SKM-1 treated with dmso at 0.1 percent for 144 hours (cell line): Measurements from ENCODE around the gene EXOC6B.

ENCODE experiments used
- DNase-seq: peaks from one replicate; lab custom pipeline; 2025; ENCODE audit not compliant: unreplicated experiment; lab: John Stamatoyannopoulos, UW

The EXOC6B gene

DNA sequence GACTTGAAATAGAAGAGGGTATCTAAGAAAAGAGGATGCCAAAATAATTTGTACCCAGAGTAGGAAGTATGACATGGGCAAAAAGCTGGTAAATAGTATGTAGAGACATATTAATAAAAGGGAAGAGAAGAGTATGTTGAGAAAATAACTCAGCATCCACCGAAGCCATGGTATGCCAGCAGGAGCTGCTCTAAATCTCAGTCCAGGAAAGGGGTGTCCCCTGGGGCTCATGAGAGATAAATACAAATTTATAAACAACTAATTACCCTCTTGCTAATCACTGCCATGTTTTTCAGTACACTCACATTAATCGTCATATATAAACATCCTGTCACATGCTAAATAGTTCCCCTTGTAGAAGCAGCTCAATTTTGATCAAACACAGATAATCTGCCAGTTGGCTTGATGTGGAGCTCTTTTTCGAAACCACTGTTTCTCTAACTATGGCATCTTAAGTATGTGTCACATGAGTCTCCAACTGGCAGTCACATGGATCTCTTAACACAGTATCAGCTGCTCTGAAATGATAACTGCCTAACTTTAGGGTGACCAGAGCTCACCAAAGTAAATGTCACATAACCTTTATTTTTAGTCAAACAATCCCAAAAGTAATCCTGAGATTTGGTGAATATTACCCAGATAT, 31.9 kb downstream of the EXOC6B start:
- no peak for DNase-seq

DNA sequence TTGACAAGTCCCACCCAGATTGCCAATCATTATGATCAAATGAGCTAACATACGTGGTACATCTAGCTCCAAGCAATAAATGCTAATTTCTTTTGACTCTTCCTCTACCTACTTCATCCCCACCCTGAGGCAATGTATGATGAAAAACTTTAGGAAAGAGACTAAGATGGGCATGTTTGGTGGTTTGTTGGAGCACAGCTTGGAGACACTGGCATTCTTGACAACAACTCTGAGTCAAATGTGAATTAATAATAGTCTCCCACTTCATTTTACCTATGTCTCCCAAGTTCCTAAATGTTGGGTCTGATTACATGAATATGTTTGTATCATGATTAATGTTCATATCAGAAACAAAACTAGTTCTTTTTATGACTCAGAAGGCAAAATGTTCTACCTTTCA, 36.6 kb downstream of the EXOC6B start:
- no peak for DNase-seq

DNA sequence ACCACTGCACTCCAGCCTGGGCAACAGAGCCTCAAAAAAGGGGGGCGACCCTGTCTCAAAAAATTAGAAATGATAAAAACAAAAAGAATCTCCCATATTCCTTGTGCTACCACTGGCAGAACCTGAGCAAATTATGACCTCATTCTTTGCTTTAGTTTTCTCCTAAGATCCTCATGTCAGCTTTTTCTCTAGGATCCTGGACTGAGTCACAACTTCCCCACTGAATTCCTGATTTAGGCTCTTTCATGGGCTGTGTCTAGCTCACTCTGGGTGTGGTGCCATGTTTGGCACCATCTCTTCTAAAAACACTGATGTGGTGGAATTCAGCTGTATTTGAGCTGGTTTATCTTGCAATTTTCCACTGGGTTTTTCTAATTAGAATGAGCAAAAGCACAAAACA, 37.1 kb downstream of the EXOC6B start:
- DNase-seq: no peak

DNA sequence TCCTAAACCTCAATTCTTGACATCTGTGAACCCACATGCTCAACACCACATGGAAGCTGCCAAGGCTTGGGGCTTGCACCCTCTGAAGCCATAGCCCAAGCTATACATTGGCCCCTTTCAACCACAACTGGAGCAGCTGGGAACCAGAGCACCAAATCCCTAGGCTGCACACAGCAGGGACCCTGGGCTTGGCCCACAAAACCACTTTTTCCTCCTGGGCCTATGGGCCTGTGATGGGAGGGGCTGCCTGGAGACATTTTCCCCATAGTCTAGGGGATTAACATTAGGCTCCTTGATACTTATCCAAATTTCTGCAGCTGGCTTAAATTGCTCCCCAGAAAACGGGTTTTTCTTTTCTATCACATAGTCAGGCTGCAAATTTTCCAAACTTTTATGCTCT, 40.3 kb downstream of the EXOC6B start:
- no peak for DNase-seq

DNA sequence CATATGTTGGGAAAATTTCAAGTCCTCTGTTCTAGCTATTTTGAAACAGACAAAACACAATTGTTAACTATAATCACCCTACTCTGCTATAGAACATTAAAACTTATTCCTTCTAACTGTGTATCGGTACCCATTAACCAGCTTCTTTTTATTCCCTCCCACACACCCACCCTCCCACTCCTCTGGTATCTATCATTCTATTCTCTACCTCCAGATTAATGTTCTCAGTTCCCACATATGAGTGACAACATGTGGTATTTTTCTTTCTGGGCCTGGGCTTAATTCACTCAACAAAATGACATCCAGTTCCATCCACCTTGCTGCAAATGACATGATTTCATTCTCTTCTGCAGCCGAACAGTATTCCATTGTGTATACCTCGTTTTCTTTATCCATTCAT, 43.3 kb downstream of the EXOC6B start:
- no peak for DNase-seq

DNA sequence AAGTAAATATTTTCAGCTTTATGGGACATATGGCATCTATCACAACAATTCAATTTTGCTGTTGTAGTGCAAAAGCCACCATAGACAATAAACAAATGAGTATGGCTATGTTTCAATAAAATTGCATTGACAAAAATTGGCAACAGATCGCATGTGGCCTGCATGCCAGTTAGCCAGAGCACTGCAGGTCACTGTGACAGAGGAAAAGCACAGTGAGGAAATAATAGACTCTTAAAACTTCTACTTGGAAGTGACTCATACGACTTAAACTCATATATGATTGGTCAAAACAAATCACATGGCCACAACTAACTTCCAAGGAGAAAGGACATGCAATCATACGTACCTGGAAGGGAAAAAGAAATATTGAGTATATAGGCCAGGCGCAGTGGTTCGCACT, 44.4 kb downstream of the EXOC6B start:
- no peak for DNase-seq

DNA sequence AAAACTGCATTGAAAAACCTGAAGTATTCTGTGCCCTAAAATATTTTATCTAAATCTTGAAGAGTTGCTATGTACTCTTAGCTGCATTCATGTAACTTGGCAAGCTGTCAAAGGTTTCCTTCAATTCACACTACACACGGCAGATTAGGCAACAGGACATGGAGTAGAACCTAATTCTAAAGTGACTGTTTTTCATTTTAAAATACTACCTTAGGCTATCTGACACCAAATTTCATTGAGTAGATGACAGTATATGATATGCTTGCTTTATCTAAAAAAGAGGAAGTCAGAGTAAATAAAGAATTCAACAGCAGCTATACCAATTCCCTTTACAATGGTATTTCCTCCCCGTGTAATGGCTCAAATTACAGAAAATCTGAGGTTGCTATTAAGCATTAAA, 45.4 kb downstream of the EXOC6B start:
- no peak for DNase-seq

DNA sequence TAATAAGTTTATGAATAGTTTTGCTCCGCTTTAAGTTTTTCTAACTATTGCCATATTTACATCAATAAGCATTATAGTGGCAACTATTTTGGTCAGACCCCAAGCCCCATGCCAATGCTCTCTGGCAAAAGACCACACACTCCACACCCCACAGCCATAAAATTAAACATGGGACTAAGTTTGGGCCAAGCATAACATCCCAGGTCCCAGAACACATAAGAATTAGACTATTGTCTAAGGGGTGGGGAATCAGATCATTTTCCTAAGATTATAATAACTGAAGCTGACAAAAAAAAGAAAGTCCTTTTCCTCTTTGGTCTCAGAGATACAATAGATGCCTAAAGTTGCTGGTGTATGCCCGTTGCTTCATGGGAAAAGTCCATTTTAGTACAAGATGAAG, 46.3 kb downstream of the EXOC6B start:
- no peak for DNase-seq

DNA sequence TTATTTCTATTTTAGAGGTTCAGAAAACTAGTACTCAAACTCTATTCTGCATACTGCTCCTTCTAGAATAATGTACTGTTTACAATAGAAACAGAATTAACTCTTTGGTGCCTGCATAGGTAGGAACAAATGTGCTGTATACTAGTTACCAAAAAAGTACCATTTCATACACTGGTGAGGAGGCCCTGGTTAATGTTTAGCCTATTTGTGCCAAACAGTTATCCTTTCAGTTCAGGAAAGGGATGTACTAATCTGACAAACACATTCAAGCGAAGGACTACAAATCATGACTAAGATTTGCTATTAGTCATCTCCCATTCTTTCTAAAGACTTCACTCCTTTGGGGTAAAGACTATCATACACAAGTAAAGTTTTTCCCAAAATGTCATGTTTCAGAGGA, 47.4 kb downstream of the EXOC6B start:
- DNase-seq: no peak

DNA sequence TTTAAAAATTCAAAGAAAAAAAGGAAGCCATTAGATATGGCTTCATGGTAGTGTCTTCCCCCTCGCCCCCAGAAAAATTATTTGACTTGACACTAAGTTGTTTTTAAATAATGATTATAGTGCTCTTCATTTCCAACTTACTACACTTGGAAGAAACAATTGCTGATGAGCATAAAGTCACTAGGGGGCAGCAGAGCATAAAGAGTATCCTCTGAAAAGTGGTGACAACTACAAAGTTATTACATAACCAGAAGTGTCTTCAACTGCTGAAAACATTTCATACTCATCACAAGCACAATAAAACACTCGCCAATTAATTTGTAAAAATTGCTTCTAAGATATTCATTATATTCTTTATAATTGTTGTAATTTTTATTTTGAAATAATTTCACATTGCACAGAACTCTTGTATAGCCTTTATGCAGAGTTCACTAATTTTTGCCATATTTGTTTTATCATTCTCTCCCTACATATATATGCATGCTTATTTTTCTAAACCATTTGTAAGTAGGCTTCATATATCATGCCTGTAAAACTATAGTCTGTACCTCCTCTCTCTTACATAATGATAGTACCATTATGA, 54.9 kb downstream of the EXOC6B start:
- DNase-seq: peak; percentile 70

DNA sequence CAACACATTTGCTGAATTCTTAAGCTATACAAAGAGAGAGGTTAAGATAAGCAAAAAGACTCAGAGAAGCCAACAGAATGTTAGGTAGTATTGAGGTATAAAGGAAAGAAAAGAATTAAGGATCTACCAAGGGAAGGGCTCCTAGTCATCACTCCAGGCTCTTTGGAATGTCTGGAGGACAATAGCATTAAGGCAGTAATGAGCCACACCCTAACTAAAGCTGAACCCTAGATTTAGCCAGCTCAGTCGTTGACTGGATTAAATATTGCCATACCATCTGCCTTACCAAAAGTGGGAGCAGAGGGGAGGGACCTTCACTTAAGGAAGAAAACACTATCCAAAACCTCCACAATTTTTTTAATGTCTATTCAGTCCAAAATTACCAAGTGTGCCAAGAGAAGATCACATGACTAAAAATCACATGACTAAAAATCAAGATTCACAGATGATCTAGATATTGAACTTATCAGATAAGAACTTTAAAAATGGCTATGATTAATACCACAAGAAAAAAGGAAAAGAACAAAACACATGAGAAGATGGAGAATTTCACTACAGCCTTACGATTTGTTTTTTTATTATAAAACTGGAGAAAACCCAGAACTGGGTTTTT, 59.7 kb downstream of the EXOC6B start:
- DNase-seq: no peak

DNA sequence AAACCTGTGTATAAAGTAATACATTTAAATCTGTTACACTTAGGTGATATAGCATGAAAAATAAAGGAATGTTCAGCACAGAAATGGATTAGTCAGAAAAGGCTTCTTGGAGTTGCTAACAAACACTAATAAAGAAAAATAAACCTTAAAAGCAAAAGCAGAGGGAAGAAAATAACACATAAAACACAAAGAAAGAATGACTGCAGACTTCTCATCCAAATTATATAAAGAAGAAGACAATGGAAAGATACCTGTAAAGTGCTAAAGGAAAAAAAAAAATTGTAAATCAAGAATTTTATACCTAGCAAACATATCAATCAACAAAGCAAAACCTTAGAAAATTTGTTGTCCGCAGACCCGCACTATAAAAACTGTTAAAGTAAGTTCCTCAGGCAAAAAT, 63.6 kb downstream of the EXOC6B start:
- DNase-seq: no peak

DNA sequence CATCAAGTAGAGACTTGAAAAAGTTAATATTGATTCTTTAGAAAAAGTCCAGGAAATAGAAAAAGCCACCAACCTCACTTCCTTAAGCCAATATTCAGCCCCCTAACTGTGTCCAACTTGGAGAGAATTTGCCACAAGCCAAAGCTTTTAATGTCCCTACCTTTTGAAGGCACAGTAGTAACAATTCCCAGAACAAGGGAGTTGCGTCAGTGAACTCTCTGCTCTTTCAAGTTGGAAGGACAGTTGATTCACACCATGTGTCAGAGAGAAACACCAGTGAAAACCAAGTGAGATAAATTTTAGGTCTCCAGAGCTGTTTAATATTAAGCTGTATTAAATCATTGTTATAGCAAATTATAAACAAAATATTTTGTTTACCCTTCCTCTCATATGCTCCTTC, 66.1 kb downstream of the EXOC6B start:
- DNase-seq: no peak

DNA sequence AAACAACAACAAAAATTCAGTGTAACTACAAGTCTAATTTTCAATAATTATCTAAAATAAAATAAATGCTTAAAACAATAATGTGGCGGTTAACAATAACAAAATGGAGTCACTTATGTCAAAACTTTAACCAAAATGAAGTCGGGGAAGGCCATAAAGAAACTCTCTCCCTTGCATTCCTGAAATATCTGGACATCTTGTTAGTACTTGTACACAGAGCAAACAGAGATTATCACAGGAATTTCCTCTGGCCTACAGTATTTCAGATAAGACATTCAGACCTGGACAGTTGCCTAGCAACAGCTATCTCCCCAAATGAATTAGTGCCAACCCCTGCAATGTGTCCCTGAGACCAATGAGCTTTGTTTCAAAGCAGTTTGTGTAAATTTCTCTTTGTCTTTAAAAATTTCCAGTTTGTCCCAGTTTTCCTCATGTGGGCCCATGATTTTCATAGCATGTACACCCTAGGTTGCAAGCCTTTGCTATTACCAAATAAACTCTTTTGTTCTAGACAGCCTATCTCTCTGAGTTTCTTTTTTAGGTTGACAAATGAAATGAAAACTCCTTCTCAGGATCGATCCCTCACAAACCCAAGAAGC, 68.6 kb downstream of the EXOC6B start:
- DNase-seq: no peak

DNA sequence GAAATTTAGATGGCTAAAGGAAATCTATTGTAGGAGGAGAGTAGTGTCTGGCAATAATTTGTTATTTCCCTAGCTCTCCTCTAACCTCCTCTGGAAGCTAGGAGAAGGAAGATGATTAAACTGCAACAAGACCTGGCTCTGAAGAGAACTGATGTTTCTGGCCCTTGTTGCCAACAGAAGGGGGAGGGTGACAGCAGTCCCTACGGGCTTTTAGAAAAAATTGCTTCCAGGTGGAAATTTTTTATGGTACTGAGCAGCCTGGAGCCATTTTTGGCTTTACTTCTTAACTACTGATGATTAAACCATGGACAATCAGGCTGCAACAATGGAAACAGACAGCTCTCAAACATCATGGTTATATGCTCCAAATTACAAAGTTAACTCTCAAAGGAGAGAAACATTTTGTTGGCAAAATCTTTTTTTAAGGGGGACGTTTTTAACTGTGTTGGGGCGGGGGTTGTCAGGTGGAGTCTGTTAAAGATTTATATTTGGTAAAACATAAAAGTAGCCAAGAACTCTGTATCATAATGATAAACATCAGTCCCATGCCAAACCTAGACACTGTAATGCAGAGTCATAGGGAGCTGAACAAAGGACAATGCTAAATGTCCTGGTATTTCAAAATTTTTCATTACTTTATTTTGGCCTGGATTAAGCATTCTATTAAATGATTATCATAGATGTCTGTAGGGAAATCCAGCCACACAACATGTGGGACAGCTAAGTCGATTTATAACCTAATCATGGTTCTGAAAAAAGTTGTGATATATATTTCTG, 70.0 kb downstream of the EXOC6B start:
- DNase-seq: no peak

DNA sequence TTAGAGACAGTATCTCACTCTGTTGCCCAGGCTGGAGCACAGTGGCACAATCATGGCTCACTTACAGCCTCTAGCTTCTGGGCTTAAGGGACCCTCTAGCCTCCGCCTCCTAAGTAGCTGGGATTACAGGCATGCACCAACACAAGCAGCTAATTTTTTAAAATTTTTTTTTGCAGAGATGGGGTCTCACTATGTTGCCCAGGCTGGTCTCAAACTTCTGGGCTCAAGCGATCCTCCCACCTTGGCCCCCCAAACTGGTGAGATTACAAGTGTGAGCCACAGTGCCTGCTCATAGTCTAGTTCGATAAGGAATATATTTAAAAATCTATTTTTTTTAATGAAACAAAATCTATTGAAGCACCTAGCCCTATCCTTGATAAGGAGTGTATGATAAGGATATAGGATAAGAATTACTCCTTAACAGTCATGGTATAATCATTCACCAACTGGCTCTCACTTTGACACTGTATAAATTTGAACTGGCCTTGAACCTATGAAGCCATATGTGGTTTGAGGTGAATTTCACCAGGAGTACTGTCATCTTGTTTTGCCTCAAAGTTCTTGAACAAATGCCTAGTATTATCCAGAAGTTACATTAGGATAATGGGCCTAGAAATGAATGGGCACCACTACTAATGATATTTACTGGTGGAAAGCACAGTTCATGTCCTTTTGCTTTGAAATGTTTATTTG, 71.1 kb downstream of the EXOC6B start:
- no peak for DNase-seq

DNA sequence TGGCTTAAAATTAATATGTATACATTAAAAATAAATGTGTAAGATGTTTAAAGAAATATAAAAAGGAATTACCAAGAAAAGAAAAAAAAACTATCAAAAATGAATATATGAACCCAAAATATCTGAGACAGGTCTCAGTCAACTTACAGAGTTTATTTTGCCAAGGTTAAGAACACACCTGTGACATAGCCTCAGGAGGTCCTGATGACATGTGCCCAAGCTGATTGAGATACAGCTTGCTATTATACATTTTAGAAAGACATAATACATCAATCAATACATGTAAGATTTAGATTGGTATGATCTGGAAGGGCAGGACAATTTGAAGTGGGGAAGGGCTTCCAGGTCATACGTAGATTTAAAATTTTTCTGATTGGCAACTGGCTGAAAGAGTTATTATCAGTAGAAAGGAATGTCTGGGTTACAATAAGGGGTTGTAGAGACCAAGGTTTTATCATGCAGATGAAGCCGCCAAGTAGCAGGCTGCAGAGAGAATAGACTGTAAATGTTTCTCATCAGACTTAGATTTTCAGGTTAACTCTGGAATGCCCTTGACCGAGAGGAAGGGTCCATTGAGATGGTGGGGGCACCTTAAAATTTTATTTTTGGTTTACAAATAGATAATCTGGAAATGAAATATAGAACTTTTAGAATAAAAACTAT, 74.7 kb downstream of the EXOC6B start:
- no peak for DNase-seq

DNA sequence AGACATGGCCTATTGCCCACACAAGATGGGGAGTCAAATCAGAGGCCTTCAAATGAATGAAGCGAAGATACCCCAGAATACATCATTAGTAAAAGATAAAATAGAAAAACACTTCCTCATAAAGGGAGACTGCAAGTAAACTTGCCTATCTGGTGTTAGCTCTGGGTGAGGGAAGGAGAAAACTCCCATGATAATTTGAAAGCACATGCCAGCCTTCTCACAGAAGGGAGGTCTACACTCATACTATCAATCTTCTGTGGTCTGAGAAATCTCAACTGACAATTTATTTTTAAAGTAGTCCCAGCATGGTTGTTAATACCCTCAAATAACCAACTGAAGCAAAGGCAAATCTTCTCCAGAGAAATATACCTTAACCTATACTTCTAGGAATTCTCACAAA, 75.4 kb downstream of the EXOC6B start:
- no peak for DNase-seq

DNA sequence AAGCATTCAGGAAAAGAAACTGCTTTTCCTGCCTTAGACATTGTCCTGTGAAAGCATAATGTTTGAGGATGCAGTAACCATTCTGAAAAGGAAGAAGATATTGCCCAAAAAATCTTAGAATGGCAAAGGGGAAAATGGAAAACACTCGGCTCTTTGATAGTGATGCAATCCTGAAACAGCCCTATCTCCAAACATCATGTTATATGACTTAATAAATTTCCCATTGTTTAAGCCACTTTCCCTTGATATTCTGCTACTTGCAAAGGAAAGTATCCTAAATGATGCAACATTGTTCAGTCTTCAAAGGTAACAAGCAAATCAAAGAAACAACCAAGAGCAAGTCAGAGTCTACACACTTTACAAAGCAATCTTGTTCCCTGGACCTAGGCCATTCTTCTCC, 78.5 kb downstream of the EXOC6B start:
- DNase-seq: no peak

DNA sequence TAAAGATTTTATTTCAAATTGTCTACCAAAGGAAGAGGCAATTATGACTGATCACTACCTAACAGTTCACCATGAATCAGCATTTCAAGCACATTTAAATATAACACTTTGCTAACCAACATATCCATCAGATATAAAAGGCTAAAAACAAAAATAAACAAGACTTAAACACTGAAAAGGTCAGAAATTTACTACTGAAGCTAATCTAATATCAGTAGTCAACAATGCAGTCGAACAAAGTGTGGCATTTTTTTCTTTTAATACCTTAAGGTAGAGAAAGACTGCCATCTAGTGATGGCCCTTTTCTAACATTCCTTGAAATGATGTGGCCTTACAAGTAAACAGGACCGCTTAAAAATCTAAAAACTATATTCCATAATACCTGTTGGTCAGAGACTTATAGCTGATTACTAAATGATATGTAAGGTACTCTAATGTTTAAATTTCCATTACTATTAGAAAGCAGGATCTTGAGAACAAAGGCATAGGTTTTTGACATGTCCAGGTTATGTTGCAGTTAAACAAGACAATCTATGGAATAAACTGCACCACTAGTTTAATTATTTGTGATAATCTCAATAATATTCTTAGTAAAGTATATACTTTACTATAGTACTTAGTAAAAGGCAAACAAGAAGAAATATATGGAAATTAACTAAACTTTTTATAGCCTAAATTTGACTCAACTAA, 80.0 kb downstream of the EXOC6B start:
- DNase-seq: peak; percentile 48
